Measurements from ENCODE around the gene EXTL2. TPM values are rescaled to one million over a fixed set of nuclear protein-coding genes. Genes with fewer than 3 reads are reported as not detected.

Gene EXTL2
- polyA plus RNA-seq, 1 donor from 2014 or later, result 34.2 TPM

DNA sequence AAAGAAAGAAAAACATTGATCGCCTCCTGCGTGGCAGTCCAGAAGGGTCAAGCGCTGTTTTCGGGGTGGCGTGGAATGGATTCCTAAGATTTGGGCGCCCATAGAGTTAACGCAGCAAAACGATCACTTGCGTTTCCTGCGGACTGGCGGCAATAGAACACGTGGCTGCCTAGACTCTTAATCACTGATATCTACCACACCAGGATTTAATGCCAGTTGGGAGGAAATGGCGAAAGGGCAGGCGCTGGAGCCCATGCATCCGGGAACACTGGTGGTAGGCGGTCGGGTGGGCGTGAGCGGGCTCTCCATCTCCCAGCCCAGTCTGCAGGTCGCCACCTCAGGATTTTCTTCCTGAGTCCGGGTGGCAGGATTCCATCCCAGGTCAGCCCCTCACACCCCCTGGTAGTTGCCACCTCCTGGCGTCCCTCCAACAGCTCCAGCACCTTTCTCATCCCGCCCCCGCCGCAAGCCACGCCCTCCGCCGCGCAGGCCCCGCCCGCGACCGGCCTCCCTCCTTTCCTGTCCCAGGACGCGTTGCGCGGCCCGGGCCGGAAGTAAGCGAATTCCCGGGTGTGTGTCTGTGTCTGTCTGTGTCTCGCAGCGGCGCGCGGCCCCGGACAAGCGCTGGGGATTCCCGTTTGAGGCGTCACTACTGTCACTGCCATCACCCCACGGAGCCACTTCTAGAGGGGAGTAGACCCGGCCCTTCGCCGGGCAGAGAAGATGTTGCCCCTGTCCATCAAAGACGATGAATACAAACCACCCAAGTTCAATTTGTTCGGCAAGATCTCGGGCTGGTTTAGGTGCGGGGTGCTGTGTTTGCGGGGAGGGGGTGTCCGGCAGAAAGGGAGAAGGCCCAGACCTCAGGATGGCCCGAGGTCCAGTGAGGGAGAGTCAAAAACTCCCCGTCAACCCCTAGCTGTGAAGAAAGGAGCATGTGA, 1.2 kb upstream of the EXTL2 start, which contains the start of gene SLC30A7:
Gene SLC30A7, plus strand, starts transcription at position 551 of the 941 bp plus-strand sequence. Its CDS starts 173 bp downstream, at position 724.
- Histone ChIP-seq H3K4me3 (ENCODE audit: low read length) (peak within 1 kb of the TSS; percentile 86), H3K27ac (ENCODE audit: low read length) (peak within 1 kb of the TSS; percentile 74), H3K9me2 (ENCODE audit: insufficient read depth, low read length) (no peaks in the 10 kb centered on the region), H2AFZ (ENCODE audit: low read depth, low read length) (peak within 1 kb of the TSS; percentile 88), H3K79me2 (replicated peaks; ENCODE audit: insufficient read depth, low read length) (peaks cover 35% of the 10 kb centered on the region), H3K9ac (ENCODE audit: low read length) (peak within 1 kb of the TSS; percentile 83), H3F3A (ENCODE audit: insufficient read depth, low read length, poor library complexity, severe bottlenecking) (peaks cover 5% of the 10 kb centered on the region), H3K27me3 (ENCODE audit: insufficient read depth, low read depth, low read length) (no peaks in the 10 kb centered on the region), H3K36me3 (ENCODE audit: insufficient read depth, low read length) (no peaks in the 10 kb centered on the region), H4K20me1 (ENCODE audit: insufficient read depth) (no peaks in the 10 kb centered on the region), H3K9me3 (ENCODE audit: low read length) (no peaks in the 10 kb centered on the region), H3K4me2 (ENCODE audit: low read length) (peak within 1 kb of the TSS; percentile 91)
- TF ChIP-seq TAF1 (IDR thresholded peaks at IDR 0.05; ENCODE audit: low read depth) (peak; percentile 46), MXI1 (conservative IDR thresholded peaks at IDR 0.05; ENCODE audit: poor library complexity, severe bottlenecking) (no peak), SMC3 (conservative IDR thresholded peaks at IDR 0.05; ENCODE audit: poor library complexity) (no peak), RAD21 (conservative IDR thresholded peaks at IDR 0.05) (no peak), EP300 (conservative IDR thresholded peaks at IDR 0.05; ENCODE audit: poor library complexity, severe bottlenecking) (no peak), POLR2AphosphoS5 (IDR thresholded peaks at IDR 0.05) (peak; percentile 75), EZH2 (IDR thresholded peaks at IDR 0.05; ENCODE audit: borderline replicate concordance, insufficient read depth, low read length, poor library complexity, severe bottlenecking) (no peak)
- TF ChIP-seq, protein P1, sequence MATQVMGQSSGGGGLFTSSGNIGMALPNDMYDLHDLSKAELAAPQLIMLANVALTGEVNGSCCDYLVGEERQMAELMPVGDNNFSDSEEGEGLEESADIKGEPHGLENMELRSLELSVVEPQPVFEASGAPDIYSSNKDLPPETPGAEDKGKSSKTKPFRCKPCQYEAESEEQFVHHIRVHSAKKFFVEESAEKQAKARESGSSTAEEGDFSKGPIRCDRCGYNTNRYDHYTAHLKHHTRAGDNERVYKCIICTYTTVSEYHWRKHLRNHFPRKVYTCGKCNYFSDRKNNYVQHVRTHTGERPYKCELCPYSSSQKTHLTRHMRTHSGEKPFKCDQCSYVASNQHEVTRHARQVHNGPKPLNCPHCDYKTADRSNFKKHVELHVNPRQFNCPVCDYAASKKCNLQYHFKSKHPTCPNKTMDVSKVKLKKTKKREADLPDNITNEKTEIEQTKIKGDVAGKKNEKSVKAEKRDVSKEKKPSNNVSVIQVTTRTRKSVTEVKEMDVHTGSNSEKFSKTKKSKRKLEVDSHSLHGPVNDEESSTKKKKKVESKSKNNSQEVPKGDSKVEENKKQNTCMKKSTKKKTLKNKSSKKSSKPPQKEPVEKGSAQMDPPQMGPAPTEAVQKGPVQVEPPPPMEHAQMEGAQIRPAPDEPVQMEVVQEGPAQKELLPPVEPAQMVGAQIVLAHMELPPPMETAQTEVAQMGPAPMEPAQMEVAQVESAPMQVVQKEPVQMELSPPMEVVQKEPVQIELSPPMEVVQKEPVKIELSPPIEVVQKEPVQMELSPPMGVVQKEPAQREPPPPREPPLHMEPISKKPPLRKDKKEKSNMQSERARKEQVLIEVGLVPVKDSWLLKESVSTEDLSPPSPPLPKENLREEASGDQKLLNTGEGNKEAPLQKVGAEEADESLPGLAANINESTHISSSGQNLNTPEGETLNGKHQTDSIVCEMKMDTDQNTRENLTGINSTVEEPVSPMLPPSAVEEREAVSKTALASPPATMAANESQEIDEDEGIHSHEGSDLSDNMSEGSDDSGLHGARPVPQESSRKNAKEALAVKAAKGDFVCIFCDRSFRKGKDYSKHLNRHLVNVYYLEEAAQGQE (IDR thresholded peaks at IDR 0.05; ENCODE audit: borderline replicate concordance), result peak; percentile 60
- TF ChIP-seq, protein P2, sequence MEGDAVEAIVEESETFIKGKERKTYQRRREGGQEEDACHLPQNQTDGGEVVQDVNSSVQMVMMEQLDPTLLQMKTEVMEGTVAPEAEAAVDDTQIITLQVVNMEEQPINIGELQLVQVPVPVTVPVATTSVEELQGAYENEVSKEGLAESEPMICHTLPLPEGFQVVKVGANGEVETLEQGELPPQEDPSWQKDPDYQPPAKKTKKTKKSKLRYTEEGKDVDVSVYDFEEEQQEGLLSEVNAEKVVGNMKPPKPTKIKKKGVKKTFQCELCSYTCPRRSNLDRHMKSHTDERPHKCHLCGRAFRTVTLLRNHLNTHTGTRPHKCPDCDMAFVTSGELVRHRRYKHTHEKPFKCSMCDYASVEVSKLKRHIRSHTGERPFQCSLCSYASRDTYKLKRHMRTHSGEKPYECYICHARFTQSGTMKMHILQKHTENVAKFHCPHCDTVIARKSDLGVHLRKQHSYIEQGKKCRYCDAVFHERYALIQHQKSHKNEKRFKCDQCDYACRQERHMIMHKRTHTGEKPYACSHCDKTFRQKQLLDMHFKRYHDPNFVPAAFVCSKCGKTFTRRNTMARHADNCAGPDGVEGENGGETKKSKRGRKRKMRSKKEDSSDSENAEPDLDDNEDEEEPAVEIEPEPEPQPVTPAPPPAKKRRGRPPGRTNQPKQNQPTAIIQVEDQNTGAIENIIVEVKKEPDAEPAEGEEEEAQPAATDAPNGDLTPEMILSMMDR (IDR thresholded peaks at IDR 0.05; ENCODE audit: poor library complexity, severe bottlenecking), result no peak

DNA sequence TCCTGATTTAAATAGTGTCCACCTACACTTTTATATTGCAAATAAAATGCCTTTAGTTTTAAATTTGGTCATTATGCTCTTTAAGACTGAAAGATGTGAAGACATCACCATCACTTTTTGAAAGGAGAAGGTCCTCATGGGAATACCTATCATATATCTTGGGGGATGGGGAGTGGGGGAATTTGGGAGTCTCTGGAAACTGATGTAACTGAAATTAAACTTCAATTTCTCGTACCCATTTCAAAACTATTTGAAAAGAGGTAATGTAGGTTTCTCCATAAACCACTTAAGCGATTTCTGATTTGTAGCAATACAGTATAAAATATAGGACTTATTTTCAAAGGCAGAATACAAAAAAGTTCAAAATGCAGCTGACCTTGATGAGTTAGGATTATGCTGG, 924 bp downstream of the EXTL2 start:
- peaks cover 35% of the 10 kb centered on the region for H3K79me2 ChIP-seq (replicated peaks; ENCODE audit: insufficient read depth, low read length)
- peak overlapping the region; percentile 83 for H3K9ac ChIP-seq (ENCODE audit: low read length)
- peak overlapping the region; percentile 86 for H3K4me3 ChIP-seq (ENCODE audit: low read length)

More for the DNA sequence above, 924 bp downstream of the EXTL2 start:
- H3K27me3 ChIP-seq (ENCODE audit: insufficient read depth, low read depth, low read length), result no peaks in the 10 kb centered on the region
- peak overlapping the region; percentile 83 for H3K4me2 ChIP-seq (ENCODE audit: low read length)
- H3K27ac ChIP-seq (ENCODE audit: low read length), result no peak overlapping the region
- no peaks in the 10 kb centered on the region for H4K20me1 ChIP-seq (ENCODE audit: insufficient read depth)
- H3K9me3 ChIP-seq (ENCODE audit: low read length), result no peaks in the 10 kb centered on the region
- no peak overlapping the region for H2AFZ ChIP-seq (ENCODE audit: low read depth, low read length)
- H3K36me3 ChIP-seq (ENCODE audit: insufficient read depth, low read length), result no peaks in the 10 kb centered on the region
- H3K9me2 ChIP-seq (ENCODE audit: insufficient read depth, low read length), result no peaks in the 10 kb centered on the region
- TF ChIP-seq EZH2 (IDR thresholded peaks at IDR 0.05; ENCODE audit: borderline replicate concordance, insufficient read depth, low read length, poor library complexity, severe bottlenecking) (no peak), TAF1 (IDR thresholded peaks at IDR 0.05; ENCODE audit: low read depth) (no peak), RAD21 (conservative IDR thresholded peaks at IDR 0.05) (no peak), MXI1 (conservative IDR thresholded peaks at IDR 0.05; ENCODE audit: poor library complexity, severe bottlenecking) (no peak), SMC3 (conservative IDR thresholded peaks at IDR 0.05; ENCODE audit: poor library complexity) (no peak), EP300 (conservative IDR thresholded peaks at IDR 0.05; ENCODE audit: poor library complexity, severe bottlenecking) (no peak), POLR2AphosphoS5 (IDR thresholded peaks at IDR 0.05) (no peak)
- TF ChIP-seq, protein P2 (IDR thresholded peaks at IDR 0.05; ENCODE audit: poor library complexity, severe bottlenecking), result no peak
- TF ChIP-seq, protein P1 (IDR thresholded peaks at IDR 0.05; ENCODE audit: borderline replicate concordance), result no peak
- peaks cover 5% of the 10 kb centered on the region for H3F3A ChIP-seq (ENCODE audit: insufficient read depth, low read length, poor library complexity, severe bottlenecking)
